Ammon's horn (tissue), 1 donor: Measurements from ENCODE around the gene NPTX1.

Experiments used
- DNase-seq: peaks from one replicate; pipeline ENCODE4 v3.0.0-alpha.2; 2016; ENCODE audit warnings: low spot score

NPTX1 gene

DNA sequence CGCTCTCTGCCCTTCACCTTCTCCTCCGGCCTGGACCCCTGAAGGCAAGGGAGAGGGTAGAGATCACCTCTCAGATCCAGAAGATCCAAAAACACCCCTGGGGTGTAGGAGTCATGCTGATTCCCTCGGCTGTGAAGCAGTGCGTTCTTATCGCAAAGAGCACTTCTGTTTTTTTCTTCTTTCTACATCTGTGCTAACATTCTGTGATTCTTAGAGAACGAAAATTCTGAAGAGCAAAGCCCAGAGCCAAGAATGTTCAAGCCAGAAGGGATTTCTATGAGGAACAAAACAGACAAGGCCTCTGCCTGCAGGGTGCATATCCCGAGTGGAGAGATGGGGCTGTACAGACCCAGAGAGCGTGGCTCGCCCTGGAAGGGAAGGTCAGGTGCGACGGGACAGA, 17.2 kb downstream of the NPTX1 start:
- no peak for DNase-seq

DNA sequence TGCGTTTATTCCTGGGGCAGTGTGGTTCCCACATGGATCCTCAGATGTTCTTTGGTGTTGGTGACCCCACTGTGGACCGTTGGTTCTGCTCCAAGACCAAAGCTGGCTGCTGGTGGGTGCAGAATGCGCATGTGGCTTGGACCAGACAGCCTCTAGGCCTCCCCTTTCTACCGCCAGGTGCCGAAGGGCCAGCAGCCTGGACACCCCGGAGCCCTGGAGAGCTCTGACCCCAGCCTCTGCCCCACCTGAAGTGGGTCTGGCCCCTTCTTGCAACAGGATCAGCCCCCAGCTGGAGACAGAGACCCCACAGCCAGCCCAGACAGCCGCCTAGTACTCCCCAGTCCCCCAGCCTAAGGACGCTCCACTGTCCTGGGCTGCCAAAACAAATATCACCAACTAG, 18.4 kb downstream of the NPTX1 start:
- DNase-seq: no peak

DNA sequence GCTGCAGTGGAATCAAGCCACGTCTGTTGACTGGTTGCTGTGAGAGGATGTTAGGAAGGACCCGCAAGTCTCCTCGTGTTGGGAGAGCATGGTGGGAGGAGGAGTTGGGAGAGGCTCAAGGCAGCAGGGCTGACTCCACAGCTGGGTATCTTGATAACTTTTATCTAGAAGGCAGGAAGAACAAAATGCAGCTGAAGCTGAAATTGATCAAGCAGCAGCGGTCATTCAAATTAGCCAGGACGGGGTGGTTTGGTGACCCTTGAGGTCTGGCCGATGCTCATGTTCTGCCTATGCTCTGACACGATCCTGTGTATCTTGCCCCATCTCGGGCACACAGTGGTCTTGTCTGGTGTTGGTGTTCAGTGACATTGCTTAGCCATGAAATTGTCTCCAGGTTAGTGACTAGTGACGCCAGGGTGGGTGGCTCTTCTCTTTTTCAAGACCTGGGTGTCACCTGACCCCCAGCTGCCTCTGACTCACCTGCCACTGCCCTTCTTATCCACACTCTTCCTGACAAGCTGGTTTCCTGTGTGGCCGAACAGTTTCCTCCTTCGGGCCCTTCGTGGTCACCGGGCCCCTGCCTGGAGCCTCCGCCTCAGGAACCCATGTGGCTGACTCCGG, 19.1 kb downstream of the NPTX1 start:
- no peak for DNase-seq

DNA sequence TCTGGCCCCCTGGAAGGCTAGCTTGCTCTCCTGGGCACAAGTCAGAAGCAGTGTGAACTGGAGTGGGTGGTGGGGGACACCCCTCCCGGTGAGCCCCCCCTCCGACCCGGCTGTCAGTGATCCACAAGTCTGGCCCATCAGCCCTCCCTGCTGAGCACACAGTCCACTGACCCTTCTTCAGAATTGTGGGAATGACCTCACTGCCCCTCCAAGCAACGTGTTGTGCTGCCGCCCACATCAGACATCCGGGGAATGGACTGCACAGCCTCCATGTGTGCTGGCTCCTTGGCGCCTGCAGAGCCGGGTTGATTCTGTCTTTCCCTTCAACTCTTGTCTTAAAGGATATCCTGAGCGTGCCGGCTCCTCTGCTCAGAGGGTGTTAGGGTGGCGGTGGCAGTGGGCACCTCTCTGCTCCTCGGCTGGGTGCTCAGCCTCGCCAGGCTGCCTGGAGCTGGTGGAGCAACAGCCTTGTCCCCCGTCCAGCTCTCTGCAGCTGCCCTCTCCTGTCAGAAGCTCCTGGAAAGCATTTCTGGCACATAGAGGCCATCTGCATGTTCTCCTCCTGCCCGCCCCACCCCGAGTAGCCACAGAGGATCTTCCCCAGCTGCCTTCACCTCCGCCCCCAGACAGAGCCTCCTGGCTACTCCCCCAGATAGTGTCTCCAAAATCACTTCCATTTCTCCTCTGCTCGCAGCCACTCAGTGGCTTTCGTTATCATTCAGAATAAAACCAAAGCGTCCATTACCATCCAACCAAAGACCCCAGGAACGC, 19.8 kb downstream of the NPTX1 start:
- no peak for DNase-seq

DNA sequence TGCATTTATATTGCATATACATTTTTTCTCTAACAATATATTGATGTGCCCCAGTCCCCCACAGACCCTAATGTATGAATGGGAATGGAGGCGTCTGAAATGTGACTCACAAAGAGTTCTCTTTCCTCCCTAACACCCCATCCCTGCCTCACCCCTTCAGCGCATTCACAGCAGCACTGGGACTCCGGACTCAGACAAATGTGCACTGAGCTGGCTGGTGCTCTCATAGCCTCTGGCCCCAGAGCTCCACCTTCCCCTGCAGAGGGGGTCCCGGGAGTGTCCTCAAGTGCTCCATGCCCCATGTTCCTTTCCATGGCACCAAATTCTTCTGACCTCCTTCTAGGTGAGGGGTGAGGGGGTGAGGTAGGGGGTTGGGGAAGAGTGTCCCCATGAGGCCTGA, 20.6 kb downstream of the NPTX1 start:
- DNase-seq: peak; percentile 40

DNA sequence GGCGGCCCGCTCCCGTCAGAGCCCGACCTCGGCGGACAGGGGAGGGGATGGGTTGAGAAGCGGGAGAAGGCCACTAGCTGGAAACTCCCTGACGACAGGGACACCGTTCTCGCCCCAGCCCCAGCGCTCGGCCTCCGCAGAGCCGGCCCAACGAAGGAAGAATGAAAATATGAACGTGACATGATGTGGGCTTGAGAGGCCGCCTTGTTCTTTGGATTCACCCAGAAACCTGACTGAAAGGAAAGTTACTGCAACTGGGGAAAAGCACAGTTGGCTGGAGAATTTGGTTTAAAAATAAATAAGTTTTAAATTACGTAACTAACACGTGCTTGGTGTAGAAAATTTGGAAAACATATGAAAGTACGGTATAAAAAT, 21.1 kb downstream of the NPTX1 start:
- peak; percentile 35 for DNase-seq

DNA sequence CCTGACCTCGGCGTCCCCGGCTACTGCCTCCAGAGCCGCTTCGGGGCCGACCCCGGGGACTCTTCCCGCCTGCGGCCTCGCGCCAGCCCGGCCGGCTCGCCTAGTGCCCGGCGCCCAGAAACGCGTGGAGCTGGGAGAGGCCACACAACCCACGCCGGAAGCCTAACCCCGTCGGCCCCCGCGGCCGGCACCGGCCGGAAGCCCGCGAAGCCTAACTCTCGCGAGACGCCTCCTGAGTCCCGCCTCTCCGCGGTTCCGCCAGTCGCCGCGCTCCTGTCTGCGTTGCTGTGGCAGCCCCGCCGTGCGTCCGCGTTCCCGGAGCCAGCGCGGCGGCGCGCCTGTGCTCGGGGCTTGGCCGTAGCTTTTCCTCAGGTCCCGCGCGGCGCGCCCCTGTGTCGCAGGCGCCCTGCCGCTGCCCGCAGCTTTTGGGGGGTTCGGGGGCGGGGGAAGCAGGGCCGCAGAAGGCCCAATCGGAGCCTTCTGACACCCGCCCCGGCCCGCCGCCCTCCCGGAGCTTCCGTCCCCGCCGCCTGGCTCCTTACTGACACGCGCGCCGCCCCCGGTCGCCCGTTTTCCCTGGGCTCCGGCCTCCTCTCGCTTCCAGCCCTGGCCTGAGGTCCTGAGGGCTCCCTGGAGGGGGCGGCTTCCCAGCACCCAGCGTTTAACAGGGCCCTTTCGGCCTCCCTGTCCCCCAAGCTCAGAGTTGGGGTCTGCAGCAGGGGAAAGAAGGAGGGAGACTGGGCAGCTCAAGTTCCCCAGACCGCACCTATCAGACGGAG, 21.7 kb downstream of the NPTX1 start:
- peak; percentile 97 for DNase-seq

DNA sequence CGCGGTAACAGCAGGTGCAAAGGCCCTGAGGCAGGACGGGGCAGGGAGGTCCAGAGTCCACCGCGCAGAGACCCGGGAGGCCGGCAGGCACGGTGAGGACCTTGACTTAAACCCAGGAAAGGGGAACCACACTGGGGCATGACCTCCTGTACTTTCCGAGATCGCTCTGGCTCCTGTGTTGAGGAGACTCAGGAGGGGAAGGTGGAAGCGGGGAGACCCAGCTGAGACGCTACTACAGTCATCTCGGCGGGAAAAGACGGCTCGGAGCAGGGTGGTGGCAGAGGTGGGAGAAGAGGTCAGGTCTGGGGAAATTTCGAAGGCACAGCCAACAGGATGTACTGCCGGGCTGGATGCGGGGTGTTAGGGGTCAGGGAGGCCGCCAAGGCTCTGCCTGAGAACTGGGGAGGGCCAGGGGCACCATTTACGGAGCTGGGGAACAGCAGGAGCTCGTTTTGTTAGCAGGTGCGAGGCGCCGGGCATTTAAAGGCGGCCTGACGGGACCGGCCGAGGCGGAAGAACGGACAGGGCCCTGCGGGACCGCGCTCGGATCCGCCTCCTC, 22.3 kb downstream of the NPTX1 start:
- no peak for DNase-seq

DNA sequence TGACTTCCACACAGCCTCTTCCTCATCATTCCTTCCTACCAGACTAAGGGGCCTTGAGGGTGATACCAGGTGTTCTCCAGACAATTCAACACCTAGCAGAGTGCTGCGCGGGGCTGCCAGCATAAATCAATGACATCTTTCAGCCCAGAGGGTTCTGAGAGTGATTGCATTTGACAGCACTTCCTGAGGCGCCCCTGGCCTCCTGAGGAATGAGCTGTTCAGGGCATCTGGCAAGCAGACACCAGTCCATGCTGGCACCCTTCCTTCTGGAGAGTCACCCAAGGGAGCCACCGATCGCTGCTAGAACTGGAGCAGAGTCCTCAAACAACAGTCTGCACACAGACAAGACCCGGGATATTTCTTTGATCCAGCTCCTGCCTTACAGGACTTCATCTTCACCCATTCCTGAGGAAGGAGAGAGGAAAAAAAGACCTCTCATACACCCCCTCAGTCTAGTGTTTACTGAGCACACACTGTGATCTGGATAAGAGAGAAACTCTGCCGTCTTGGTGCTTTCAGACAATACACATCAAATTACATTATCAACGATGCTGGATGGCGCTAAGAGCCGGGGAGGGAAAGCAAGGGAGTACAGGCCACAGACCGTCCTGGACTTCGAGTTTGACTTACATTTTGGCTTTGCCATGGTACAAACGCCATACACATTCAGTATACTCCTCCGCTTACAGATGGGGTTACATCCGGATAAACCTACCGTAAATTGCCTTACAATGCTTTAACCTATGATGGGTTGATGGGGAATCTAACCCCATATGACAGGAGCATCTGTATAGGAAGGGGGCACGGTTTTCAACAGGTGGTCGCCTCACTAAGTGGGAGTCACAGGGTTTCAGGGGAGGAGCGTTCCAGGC, 23.0 kb downstream of the NPTX1 start:
- no peak for DNase-seq

DNA sequence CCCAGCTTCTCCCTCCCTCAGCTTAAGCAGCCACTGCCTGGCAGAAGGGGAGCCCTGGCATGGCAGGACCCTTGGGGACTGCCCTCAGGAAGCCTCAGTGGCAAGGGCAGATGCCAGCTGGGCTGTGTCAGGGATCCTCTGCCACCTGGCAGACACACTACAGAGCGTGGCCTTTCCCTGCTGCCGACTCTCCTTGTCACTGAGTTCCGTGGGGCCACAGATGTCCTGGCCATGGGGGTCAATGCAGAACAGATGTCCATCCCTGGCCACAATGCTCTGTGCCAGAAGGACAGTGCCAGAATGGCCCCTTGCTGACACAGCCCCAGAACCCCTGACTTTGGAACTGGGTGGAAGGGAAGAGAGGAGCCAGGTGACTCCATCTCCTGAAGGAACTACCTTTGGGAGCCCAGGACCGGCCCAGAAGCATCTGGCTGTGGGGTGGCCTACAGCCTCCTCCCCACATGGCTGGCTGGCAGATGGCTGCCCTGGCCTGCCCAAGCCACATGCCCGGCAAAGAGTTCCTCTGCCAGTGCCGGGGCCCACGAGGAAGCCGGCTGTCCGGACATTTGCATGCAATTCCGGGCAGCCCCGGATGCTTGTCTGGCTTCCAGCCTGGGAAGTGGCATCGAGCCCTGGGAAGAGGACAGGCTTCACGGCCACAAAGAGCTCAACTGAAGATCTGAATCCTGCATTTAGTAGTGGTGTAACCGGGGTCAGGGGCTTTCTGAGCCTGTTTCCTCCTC, 24.1 kb downstream of the NPTX1 start:
- DNase-seq: no peak

DNA sequence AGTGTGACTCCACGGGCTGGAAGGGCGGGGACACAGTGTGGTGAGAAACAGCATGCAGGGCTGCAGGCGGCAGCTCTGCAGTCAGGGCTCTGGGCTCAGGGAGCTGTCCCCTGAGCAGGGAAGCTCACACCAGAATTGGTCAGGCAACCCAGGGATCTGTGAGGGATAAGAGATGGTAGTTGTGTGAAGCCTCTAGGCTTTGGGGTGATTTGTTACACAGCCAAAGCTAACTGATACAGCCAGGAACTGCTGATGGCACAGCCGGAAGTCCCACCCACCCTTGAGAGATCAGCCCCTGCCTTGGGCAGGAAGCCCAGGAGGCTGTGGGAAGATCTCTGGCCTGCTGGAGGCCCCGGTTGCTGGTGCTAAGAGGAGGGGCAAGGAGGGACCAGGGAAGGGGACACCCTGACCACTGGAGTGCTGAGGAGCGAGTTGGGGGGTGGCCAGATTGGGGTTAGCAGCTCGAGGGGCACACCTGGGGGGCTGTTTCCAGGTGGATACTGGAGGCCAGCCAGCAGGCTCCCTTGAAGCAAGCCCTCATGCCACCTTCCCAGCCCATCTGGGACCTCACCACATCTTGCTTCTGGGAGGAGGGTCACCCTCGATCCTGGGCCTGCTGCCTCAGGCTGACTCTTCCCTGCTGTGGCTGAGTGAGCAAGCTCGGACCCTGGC, 25.2 kb downstream of the NPTX1 start:
- DNase-seq: no peak

DNA sequence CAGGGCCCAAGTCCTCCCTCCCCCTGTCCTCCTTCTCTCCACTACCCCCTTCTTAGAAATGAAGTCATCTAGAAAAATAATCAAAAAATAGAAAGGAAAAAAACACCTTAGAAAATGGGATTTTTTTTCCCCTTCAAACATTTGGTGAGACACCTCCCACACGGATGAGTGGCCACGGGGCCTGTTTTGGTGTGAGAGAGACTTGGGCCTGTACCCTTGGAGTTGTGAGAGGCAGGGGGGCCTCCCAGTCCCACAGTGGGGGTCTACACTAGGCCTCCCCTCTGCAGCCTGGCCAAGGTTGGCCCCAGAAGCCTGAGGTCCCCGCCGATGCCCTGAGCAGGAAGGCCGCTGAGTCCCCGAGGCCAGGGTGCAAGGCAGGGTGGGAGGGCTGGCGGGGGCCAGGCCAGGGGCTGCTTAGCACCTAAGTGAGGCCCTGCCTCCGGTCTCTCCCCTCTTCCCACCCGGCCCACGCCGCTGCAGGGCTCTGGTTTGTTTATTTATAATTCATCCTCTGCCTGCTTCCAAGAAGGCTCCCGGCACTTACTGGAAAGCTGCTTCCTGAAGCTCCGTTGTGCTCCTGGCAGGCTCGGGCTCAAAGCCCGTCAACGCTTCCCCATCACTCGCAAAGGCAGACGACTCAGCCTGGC, 26.4 kb downstream of the NPTX1 start:
- DNase-seq: no peak

DNA sequence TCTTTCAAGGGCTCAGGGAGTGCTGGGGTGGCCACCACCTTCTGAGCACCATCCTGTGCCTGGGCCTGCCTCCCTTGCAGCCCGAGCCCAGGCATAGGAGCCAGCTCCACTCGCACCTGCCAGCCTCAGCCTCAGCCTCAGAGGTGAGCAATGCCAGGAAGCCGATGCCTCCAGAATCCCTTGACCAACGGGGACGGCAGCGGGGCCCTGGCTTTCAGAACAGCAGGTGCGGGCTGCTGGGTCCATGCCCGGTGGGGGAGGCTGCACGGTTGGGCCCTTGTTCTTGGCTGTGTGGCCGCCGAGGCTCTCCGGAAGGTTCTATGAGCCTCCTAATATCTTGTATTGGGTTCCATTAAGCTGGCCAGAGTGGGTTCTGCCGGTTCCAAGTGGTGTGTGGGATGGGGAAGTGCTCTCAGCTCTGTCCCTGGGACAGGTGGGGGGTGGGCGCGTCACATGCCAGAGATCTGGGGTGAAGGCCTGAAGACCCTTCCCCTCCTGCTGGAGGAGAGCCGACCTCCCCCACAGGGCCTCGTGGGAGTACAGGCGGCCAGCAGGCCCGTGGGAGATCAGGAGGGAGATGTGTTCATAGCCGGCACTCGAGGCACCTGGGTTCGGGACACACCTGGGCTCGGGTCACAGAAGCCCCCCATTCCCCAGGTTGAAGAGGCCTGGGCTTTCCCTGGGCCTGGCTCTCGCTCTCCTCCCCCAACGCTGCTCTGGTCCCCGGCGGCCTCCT, 27.0 kb downstream of the NPTX1 start:
- DNase-seq: no peak

DNA sequence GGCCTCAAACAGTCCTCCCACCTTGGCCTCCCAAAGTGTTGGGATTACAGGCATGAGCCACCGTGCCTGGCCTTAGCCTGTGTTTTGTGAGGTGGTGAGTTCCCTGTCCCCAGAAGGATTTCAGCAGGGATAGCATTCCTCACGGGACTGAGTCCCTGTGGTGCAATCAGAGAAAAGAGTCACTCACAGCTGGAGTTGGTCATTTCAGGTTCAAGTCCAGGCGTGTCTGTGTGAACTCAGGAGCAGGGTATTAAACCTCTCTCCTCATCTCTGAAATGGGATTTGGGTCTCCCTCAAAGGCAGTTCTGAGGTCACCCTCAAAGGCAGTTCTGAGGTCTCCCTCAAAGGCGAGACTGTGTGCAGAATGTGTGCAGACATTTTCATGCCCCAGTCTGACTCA, 28.6 kb downstream of the NPTX1 start:
- no peak for DNase-seq

DNA sequence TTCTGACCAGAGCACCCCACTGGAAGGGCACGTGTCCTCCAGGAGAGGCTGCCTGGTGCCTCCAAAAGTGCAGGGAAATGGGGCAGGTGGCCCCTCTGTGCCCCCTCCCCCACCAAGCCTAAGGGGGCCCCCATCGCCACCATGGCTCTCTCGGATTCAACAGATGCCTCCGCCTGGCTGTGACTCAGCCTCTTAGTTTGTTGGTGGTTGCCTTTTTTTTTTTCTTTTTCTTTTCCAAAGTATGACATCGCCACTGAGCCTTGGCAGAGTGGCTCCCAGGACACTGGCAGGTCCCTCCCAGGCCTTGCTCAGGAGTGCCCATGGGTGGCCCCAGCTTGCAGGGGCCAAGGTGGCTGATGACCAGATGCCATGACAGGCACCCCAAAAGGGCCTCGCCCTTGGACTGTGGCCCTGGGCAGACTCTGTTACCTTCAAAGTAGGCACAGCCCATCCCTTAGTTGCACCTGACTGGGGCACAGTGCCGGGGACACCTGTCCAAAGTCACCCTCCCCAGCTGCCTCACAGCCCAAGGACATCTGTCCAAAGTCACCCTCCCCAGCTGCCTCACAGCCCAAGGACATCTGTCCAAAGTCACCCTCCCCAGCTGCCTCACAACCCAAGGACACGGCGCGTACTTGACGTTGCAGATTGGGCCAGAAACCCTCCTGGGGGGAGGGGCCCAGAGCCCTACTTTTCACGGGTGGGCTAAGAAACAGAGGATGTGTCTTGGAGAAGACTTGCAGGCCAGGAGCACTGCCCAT, 29.6 kb downstream of the NPTX1 start:
- DNase-seq: no peak

DNA sequence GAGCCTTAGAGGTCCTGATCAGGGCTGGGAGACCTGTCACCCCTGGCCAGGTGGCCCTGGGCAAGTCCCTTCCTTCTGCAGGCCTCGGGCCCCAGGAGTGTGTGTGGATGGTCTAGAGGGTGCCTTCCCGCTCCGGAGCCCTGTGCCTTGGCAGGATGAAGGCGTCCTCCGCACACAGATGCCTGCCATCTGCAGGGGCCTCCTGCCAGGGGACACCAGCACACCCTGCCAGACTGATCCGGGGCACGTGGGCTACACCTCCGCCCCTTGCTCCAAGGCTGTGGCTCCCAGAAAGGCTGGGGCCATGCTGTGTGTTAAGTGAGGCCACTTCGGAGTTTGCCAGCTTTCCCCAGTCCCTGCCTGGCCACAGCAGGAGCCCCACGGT, 30.7 kb downstream of the NPTX1 start:
- peak; percentile 64 for DNase-seq

DNA sequence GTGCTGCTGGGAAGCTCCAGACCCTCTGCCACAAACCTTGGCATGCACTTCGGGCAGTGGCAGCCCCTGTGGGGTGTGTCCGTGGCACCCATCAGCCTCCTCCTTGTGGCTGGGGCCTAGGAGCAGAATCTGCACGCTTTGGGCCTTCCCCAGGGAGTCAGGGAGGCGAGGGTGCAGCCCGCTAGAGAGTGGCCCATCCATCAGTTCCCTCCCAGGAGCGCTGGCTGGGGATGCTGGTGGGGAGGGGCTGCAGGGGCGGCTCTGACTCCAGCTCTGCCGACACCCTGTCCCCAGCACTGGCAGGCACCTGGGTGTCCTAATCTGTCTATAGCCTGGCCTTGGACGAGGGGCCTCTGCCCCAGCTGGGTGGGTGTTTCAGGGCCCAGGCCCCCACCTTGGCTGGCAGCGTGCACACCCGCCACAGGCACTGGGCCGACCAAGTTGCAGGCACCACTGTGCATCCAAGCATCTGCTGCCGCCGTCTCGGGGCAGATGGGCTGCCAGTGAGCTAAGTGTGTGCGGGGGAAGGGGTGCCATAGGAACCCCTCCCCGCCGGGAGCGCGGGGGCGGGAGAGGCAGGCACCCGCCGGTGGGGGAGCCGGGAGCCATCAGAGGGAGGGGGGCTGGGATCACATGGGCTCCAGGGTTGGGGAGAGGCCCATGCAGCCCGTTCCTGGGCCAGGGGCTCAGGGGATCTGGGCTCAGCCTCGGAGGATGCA, 31.2 kb downstream of the NPTX1 start:
- DNase-seq: peak; percentile 68

DNA sequence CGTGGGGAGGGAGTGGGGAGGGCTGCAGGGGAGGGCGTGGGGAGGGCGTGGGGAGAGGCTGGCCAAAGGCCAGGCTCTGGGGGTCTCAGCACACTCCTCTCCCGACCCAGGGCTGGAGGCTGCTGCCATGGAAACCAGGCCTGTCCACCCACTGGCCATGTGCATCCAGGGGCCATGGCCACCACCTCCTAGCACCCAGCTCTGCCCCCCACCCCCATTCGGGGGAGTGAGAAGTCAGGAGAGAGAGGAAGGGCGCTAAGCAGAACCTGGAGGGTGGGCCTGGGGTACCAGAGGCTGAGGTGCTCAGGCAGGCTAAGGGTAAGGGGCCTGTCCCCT, 31.8 kb downstream of the NPTX1 start:
- DNase-seq: no peak
